ENCODE data around the gene HOXD12. TPM values are rescaled to one million over a fixed set of nuclear protein-coding genes. Genes with fewer than 3 reads are reported as not detected.

The HOXD12 gene
- total RNA-seq, 1 donor from 2014 or later, result not detected

- DNase-seq (ENCODE audit: missing footprints) (no peak), ATAC-seq (no peak)
- intact Hi-C loops (cut with DNase I), result no loop called here
Measured at GRCh38 chr2:176101216-176101830, 1.7 kb downstream of the HOXD12 start.

GRCh38 chr2:176101842-176102241 is 2.2 kb downstream of the HOXD12 start:
- no peak for ATAC-seq
- intact Hi-C loops (cut with DNase I), result no loop called here
- no peak for DNase-seq (ENCODE audit: missing footprints)

- intact Hi-C loops (cut with DNase I), result no loop called here
- DNase-seq (ENCODE audit: missing footprints) (no peak), ATAC-seq (no peak)
Measured at GRCh38 chr2:176102309-176102866, 2.8 kb downstream of the HOXD12 start.

- DNase-seq (ENCODE audit: missing footprints) (no peak), ATAC-seq (no peak)
- intact Hi-C loops (cut with DNase I), result no loop called here
Measured at GRCh38 chr2:176103194-176103593, 3.6 kb downstream of the HOXD12 start.

- intact Hi-C loops (cut with DNase I), result no loop called here
- ATAC-seq (no peak), DNase-seq (ENCODE audit: missing footprints) (no peak)
Measured at GRCh38 chr2:176103742-176104315, 4.2 kb downstream of the HOXD12 start.

GRCh38 chr2:176104316-176105077 is 4.9 kb downstream of the HOXD12 start:
- DNase-seq (ENCODE audit: missing footprints) (no peak), ATAC-seq (no peak)
- intact Hi-C loops (cut with DNase I), result no loop called here

GRCh38 chr2:176105078-176105729 is 5.6 kb downstream of the HOXD12 start:
- DNase-seq (ENCODE audit: missing footprints) (no peak), ATAC-seq (no peak)
- intact Hi-C loops (cut with DNase I), result no loop called here

- ATAC-seq (no peak), DNase-seq (ENCODE audit: missing footprints) (no peak)
- intact Hi-C loops (cut with DNase I), result no loop called here
Measured at GRCh38 chr2:176105730-176106580, 6.4 kb downstream of the HOXD12 start.

GRCh38 chr2:176106581-176107539 is 7.3 kb downstream of the HOXD12 start, which contains the start of gene HOXD11:
Gene HOXD11 (plus strand): TSS chr2:176107280. CDS start chr2:176107356, 76 bp downstream.
- DNase-seq (ENCODE audit: missing footprints), result no peak

GRCh38 chr2:176107731-176108181 is 8.2 kb downstream of the HOXD12 start:
- DNase-seq (ENCODE audit: missing footprints) (no peak), ATAC-seq (no peak)
- intact Hi-C loops (cut with DNase I), result no loop called here

More at GRCh38 chr2:176106581-176107539, 7.3 kb downstream of the HOXD12 start, which contains the start of gene HOXD11:
- ATAC-seq, result no peak
- intact Hi-C loops (cut with DNase I), result no loop called here

GRCh38 chr2:176109192-176109901 is 9.8 kb downstream of the HOXD12 start:
- DNase-seq (ENCODE audit: missing footprints), result no peak
- ATAC-seq, result no peak
- intact Hi-C loops (cut with DNase I), result no loop called here

- DNase-seq (ENCODE audit: missing footprints) (no peak), ATAC-seq (no peak)
- intact Hi-C loops (cut with DNase I), result no loop called here
Measured at GRCh38 chr2:176109946-176110345, 10.4 kb downstream of the HOXD12 start.

- DNase-seq (ENCODE audit: missing footprints) (no peak), ATAC-seq (no peak)
- intact Hi-C loops (cut with DNase I), result no loop called here
Measured at GRCh38 chr2:176110415-176111308, 11.1 kb downstream of the HOXD12 start.

GRCh38 chr2:176111309-176111663 is 11.7 kb downstream of the HOXD12 start:
- ATAC-seq (no peak), DNase-seq (ENCODE audit: missing footprints) (no peak)
- intact Hi-C loops (cut with DNase I), result no loop called here

GRCh38 chr2:176111846-176112374 is 12.3 kb downstream of the HOXD12 start:
- DNase-seq (ENCODE audit: missing footprints), result no peak
- intact Hi-C loops (cut with DNase I), result no loop called here
- ATAC-seq, result no peak
